Body of pancreas (tissue), 4 donors: Measurements from ENCODE around the gene SPTBN2.

Experiments
- CTCF ChIP-seq, 7 experiments: fragments of 450-650 bp in 4 of 7; fragments of 200-600 bp in 3 of 7; sonication (generic) in 3 of 7; IDR thresholded peaks; one replicate each; pipeline ENCODE4 v1.5.1; 2016 to 2019; ENCODE audit warnings: antibody characterized with exemption in 7 of 7
- POLR2A ChIP-seq, 3 donors: fragments of 450-650 bp; IDR thresholded peaks; one replicate each; pipeline ENCODE4 v1.6.1; 2016; ENCODE audit warnings: antibody characterized with exemption in 3 of 3, mild to moderate bottlenecking in 2 of 3

- no peak for TF ChIP-seq CTCF (IDR thresholded peaks at IDR 0.05)
- no peak for TF ChIP-seq POLR2A (IDR thresholded peaks at IDR 0.05)
Measured at GRCh38 chr11:66652651-66653050, 76.4 kb downstream of the SPTBN2 start.
